ENCODE measurements around the gene USP5. TPM values are rescaled to one million over a fixed set of nuclear protein-coding genes. Genes with fewer than 3 reads are reported as not detected.

The USP5 gene
- total RNA-seq, 2 experiments from 2014 or later, result 31.8 to 33.4 TPM

GRCh38 chr12:6816598-6816997 lies 35.4 kb upstream of the USP5 start:
- intact Hi-C loops (cut with DNase I, micrococcal nuclease), result no loop called here
- no peak overlapping the region for H3K4me3 Mint-ChIP-seq
- peaks cover 77% of the 10 kb centered on the region for H3K36me3 Mint-ChIP-seq (ENCODE audit: low read depth)
- H3K4me3 ChIP-seq (ENCODE audit: low read length), result no peak overlapping the region
- DNase-seq (no peak), ATAC-seq (ENCODE audit: poor library complexity) (no peak)
- TF ChIP-seq CTCF (IDR thresholded peaks at IDR 0.05), result no peak
- no peak overlapping the region for H3K27ac ChIP-seq (ENCODE audit: low read depth in 1 of 2, low read length in 2 of 2)
- ChIA-PET CTCF (no interaction called here), POLR2A (interaction anchor here (1.2 to 2.4 kb wide), 3 partner anchors 12 to 64 kb away, joined by 3 to 7 read pairs (median 5); partner anchors contain the start of gene MLF2)
- no peaks in the 10 kb centered on the region for H3K9me3 ChIP-seq (ENCODE audit: control insufficient read depth in 1 of 2, insufficient read depth in 1 of 2, low read length in 2 of 2)
- H3K9me3 Mint-ChIP-seq, result no peaks in the 10 kb centered on the region
- H3K4me1 Mint-ChIP-seq (ENCODE audit: low read depth), result peaks cover 10% of the 10 kb centered on the region
- peaks cover 6% of the 10 kb centered on the region for H3K27me3 Mint-ChIP-seq
- no peak overlapping the region for H3K27ac Mint-ChIP-seq
- peaks cover 68% of the 10 kb centered on the region for H3K36me3 ChIP-seq (ENCODE audit: insufficient read depth, low read length)
- H3K27me3 ChIP-seq (ENCODE audit: control insufficient read depth in 1 of 2, insufficient read depth in 2 of 2, low read length in 2 of 2), result no peaks in the 10 kb centered on the region
- H3K4me1 ChIP-seq (ENCODE audit: insufficient read depth, low read length), result peaks cover 15% of the 10 kb centered on the region

DNA sequence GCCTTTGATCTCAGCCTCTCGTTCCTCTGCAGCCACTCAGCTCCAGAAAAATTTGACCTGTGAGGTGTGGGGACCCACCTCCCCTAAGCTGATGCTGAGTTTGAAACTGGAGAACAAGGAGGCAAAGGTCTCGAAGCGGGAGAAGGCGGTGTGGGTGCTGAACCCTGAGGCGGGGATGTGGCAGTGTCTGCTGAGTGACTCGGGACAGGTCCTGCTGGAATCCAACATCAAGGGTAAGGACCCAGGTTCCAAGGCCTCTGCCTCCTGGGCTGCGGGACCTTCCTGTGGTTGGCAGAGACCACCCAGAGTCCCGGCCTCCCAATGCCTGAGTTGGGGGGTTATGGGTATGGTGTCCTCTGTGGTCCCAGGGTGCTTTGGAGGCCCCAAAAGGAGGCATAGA lies 34.9 kb upstream of the USP5 start:
- Histone ChIP-seq H3K36me3 (ENCODE audit: insufficient read depth, low read length) (peaks cover 65% of the 10 kb centered on the region), H3K27ac (ENCODE audit: low read depth in 1 of 2, low read length in 2 of 2) (no peak overlapping the region), H3K4me3 (ENCODE audit: low read length) (no peak overlapping the region), H3K27me3 (ENCODE audit: control insufficient read depth in 1 of 2, insufficient read depth in 2 of 2, low read length in 2 of 2) (peaks cover 0 to 4% of the 10 kb centered on the region in 2 experiments), H3K4me1 (ENCODE audit: insufficient read depth, low read length) (peaks cover 20% of the 10 kb centered on the region), H3K9me3 (ENCODE audit: control insufficient read depth in 1 of 2, insufficient read depth in 1 of 2, low read length in 2 of 2) (no peaks in the 10 kb centered on the region)
- TF ChIP-seq CTCF (IDR thresholded peaks at IDR 0.05), result no peak
- peaks cover 77% of the 10 kb centered on the region for H3K36me3 Mint-ChIP-seq (ENCODE audit: low read depth)
- no peak overlapping the region for H3K4me3 Mint-ChIP-seq
- H3K9me3 Mint-ChIP-seq, result no peaks in the 10 kb centered on the region
- no peak for DNase-seq
- ChIA-PET POLR2A (interaction anchor here (1.2 to 1.5 kb wide), 2 partner anchors 12 to 26 kb away, joined by 3 to 5 read pairs; no protein-coding TSS in a partner anchor), CTCF (no interaction called here)
- peaks cover 6% of the 10 kb centered on the region for H3K27me3 Mint-ChIP-seq
- H3K27ac Mint-ChIP-seq, result no peak overlapping the region
- H3K4me1 Mint-ChIP-seq (ENCODE audit: low read depth), result peaks cover 10% of the 10 kb centered on the region
- ATAC-seq (ENCODE audit: poor library complexity), result no peak
- intact Hi-C loops (cut with DNase I, micrococcal nuclease), result no loop called here

DNA sequence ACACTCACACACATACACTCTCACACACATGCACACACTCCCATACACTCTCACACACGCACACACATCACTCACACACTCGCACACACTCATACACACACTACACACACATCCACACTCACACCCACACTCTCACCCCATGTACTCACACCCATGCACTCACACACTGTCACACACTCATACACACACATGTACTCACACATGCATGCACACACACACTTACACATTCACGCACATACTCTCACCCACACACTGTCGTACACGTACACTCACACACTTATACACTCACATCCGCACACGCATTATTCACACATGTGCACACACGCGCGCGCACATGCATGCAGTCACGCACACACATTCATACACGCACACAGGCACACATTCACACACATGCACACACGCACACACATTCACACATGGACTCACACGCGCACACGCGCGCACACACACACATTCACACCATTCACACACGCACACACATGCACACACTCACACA lies 34.2 kb upstream of the USP5 start:
- H3K4me3 Mint-ChIP-seq, result no peak overlapping the region
- H3K4me1 Mint-ChIP-seq (ENCODE audit: low read depth), result peaks cover 10% of the 10 kb centered on the region
- H3K36me3 ChIP-seq (ENCODE audit: insufficient read depth, low read length), result peaks cover 65% of the 10 kb centered on the region
- H3K4me1 ChIP-seq (ENCODE audit: insufficient read depth, low read length), result peaks cover 19% of the 10 kb centered on the region
- no peaks in the 10 kb centered on the region for H3K9me3 Mint-ChIP-seq
- no peak overlapping the region for H3K27ac ChIP-seq (ENCODE audit: low read depth in 1 of 2, low read length in 2 of 2)
- H3K36me3 Mint-ChIP-seq (ENCODE audit: low read depth), result peaks cover 77% of the 10 kb centered on the region
- peaks cover 7% of the 10 kb centered on the region for H3K27me3 Mint-ChIP-seq
- ChIA-PET CTCF (no interaction called here), POLR2A (no interaction called here)
- peaks cover 0 to 5% of the 10 kb centered on the region in 2 experiments for H3K27me3 ChIP-seq (ENCODE audit: control insufficient read depth in 1 of 2, insufficient read depth in 2 of 2, low read length in 2 of 2)
- H3K9me3 ChIP-seq (ENCODE audit: control insufficient read depth in 1 of 2, insufficient read depth in 1 of 2, low read length in 2 of 2), result no peaks in the 10 kb centered on the region
- ATAC-seq (ENCODE audit: poor library complexity) (no peak), DNase-seq (peak in 1 of 14 experiments; percentile 1)
- no peak overlapping the region for H3K4me3 ChIP-seq (ENCODE audit: low read length)
- peak overlapping the region; percentile 1 for H3K27ac Mint-ChIP-seq
- TF ChIP-seq CTCF (IDR thresholded peaks at IDR 0.05), result no peak
- intact Hi-C loops (cut with DNase I, micrococcal nuclease), result no loop called here
